Astrocyte of the spinal cord (primary cell): ENCODE measurements around the gene DDX3X.
"Not testable (repeated sequence)": the region's sequence is repeated elsewhere in the genome, so short reads cannot be mapped to it uniquely, and the experiment has no call there.

Experiments
- DNase-seq: peaks from one replicate; pipeline ENCODE4 v3.0.0; 2011; ENCODE audit warnings: low read depth, low spot score
- H3K4me3 ChIP-seq: 2 replicates; pipeline ENCODE4 v1.5.1; 2011; ENCODE audit warnings: low read depth, mild to moderate bottlenecking, low read length, moderate library complexity
- in situ Hi-C: cut with HindIII; loops from 2 replicates; pipeline ENCODE4 v1.10.0; 2017; ENCODE audit warnings: low sequenced_read_pairs
- TF ChIP-seq, protein P1 (sequence below): IDR thresholded peaks from 2 replicates; pipeline ENCODE4 v1.5.1; 2012; ENCODE audit warnings: low read depth, mild to moderate bottlenecking, low read length, inconsistent platforms

DDX3X gene

DNA sequence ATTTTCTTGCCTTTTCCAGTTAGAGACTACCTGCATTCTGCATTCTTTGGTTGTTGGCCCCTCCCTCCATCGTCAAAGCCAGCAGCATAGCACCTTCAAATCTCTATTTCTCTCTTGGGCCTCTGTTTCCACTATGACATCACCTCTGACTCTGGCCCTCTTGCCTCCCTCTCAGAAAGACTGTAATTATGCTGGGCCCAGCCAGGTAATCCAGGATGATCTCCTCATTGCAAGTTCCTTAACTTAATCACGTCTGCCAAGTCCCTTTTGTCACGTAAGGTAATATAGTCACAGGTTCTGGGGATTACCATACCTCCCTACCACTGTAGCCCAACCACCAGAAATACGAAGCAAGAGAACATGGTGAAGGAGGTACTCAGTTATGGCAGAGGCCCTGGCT lies 73.9 kb downstream of the DDX3X start:
- H3K4me3 ChIP-seq: no peak overlapping the region
- DNase-seq: no peak
- TF ChIP-seq, protein P1, sequence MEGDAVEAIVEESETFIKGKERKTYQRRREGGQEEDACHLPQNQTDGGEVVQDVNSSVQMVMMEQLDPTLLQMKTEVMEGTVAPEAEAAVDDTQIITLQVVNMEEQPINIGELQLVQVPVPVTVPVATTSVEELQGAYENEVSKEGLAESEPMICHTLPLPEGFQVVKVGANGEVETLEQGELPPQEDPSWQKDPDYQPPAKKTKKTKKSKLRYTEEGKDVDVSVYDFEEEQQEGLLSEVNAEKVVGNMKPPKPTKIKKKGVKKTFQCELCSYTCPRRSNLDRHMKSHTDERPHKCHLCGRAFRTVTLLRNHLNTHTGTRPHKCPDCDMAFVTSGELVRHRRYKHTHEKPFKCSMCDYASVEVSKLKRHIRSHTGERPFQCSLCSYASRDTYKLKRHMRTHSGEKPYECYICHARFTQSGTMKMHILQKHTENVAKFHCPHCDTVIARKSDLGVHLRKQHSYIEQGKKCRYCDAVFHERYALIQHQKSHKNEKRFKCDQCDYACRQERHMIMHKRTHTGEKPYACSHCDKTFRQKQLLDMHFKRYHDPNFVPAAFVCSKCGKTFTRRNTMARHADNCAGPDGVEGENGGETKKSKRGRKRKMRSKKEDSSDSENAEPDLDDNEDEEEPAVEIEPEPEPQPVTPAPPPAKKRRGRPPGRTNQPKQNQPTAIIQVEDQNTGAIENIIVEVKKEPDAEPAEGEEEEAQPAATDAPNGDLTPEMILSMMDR: no peak
- in situ Hi-C loops: no loop called here

GRCh38 chrX:41408576-41408975 lies 74.6 kb downstream of the DDX3X start:
- in situ Hi-C loops: no loop called here
- TF ChIP-seq, protein P1: no peak
- DNase-seq: no peak
- H3K4me3 ChIP-seq: no peak overlapping the region

DNA sequence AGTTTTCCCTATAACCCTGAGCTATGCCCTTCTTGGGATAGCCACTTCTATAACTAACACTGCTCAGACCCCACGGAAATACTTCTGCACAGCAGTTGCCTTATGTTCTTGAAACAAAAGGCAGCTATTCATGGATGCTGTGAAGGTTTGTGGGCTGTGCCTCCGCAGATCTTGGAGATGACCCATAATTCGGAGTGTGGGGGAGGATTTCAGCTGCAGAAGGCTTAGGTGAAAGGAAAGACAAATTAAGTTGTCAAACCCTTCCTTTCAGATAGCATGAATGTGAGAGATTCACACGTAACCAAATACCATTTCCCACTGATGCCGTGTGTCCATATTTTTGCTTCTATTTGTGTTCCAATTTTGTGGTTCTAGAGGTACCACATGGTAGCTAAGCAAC lies 75.0 kb downstream of the DDX3X start:
- TF ChIP-seq, protein P1: no peak
- DNase-seq: no peak
- H3K4me3 ChIP-seq: no peak overlapping the region
- in situ Hi-C loops: no loop called here

GRCh38 chrX:41411222-41411621 lies 77.3 kb downstream of the DDX3X start:
- H3K4me3 ChIP-seq, DNase-seq, in situ Hi-C loops: not testable (repeated sequence)

- no peak for DNase-seq
- no peak overlapping the region for H3K4me3 ChIP-seq
- in situ Hi-C loops: no loop called here
- TF ChIP-seq, protein P1: no peak
Measured at GRCh38 chrX:41412261-41413081, 78.5 kb downstream of the DDX3X start.
